ENCODE data around the gene EXOC4. TPM values are rescaled to one million over a fixed set of nuclear protein-coding genes. Genes with fewer than 3 reads are reported as not detected.

EXOC4 gene
- total RNA-seq, 1 donor from 2014 or later: 51.6 TPM

DNA sequence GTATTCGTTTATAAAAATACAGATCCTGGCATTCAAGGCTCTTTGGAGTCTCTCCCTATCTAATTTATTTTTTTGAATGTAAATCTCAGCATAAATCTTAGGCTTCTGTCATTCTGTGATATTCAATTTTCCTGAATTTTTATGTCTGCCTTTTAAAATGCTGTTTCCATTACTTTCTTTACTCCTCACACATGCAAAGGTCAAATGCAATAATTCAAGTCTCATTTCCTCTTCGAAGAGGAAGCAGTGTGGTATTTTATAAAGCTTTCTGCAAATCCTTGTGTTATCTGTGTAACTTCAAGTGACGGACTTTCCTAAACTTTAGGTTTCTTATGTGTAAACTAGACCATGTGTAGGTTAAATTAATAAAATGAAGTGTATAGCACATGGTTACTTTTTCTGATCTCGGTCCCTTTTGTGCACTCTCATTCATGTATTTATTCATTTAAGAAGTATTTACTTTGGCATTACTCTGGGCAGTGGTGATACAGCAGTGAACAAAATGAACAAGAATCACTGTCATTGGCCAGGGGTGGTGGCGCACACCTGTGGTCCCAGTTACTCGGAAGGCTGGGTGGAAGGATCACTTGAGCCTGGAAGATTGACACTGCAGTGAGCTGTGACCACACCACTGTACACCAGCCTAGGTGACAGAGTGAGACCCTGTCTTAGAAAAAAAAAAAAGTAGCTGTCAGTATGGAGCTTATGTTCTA, 332.2 kb downstream of the EXOC4 start:
- Histone ChIP-seq H3K4me3 (ENCODE audit: low read depth, low read length) (no peak overlapping the region), H3K27me3 (ENCODE audit: control insufficient read depth, insufficient read depth, low read length) (no peaks in the 10 kb centered on the region), H3K36me3 (ENCODE audit: control insufficient read depth, insufficient read depth, low read length) (no peaks in the 10 kb centered on the region)
- DNase-seq (ENCODE audit: low read depth): no peak
- TF ChIP-seq, protein P1, sequence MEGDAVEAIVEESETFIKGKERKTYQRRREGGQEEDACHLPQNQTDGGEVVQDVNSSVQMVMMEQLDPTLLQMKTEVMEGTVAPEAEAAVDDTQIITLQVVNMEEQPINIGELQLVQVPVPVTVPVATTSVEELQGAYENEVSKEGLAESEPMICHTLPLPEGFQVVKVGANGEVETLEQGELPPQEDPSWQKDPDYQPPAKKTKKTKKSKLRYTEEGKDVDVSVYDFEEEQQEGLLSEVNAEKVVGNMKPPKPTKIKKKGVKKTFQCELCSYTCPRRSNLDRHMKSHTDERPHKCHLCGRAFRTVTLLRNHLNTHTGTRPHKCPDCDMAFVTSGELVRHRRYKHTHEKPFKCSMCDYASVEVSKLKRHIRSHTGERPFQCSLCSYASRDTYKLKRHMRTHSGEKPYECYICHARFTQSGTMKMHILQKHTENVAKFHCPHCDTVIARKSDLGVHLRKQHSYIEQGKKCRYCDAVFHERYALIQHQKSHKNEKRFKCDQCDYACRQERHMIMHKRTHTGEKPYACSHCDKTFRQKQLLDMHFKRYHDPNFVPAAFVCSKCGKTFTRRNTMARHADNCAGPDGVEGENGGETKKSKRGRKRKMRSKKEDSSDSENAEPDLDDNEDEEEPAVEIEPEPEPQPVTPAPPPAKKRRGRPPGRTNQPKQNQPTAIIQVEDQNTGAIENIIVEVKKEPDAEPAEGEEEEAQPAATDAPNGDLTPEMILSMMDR (IDR thresholded peaks at IDR 0.05; ENCODE audit: insufficient read depth, low read length, poor library complexity, severe bottlenecking): no peak

- Histone ChIP-seq H3K4me3 (ENCODE audit: low read depth, low read length) (no peak overlapping the region), H3K27me3 (ENCODE audit: control insufficient read depth, insufficient read depth, low read length) (no peaks in the 10 kb centered on the region), H3K36me3 (ENCODE audit: control insufficient read depth, insufficient read depth, low read length) (no peaks in the 10 kb centered on the region)
- TF ChIP-seq, protein P1 (IDR thresholded peaks at IDR 0.05; ENCODE audit: insufficient read depth, low read length, poor library complexity, severe bottlenecking): no peak
- no peak for DNase-seq (ENCODE audit: low read depth)
These were observed 333.4 kb downstream of the EXOC4 start for GRCh38 chr7:133586253-133586652.

- H3K27me3 ChIP-seq (ENCODE audit: control insufficient read depth, insufficient read depth, low read length): no peaks in the 10 kb centered on the region
- H3K4me3 ChIP-seq (ENCODE audit: low read depth, low read length): no peak overlapping the region
- H3K36me3 ChIP-seq (ENCODE audit: control insufficient read depth, insufficient read depth, low read length): no peaks in the 10 kb centered on the region
- no peak for DNase-seq (ENCODE audit: low read depth)
- TF ChIP-seq, protein P1 (IDR thresholded peaks at IDR 0.05; ENCODE audit: insufficient read depth, low read length, poor library complexity, severe bottlenecking): no peak
These were observed 335.0 kb downstream of the EXOC4 start for GRCh38 chr7:133587903-133588302.

GRCh38 chr7:133590795-133591194, 337.9 kb downstream of the EXOC4 start:
- Histone ChIP-seq H3K27me3 (ENCODE audit: control insufficient read depth, insufficient read depth, low read length) (no peaks in the 10 kb centered on the region), H3K4me3 (ENCODE audit: low read depth, low read length) (no peak overlapping the region), H3K36me3 (ENCODE audit: control insufficient read depth, insufficient read depth, low read length) (no peaks in the 10 kb centered on the region)
- TF ChIP-seq, protein P1 (IDR thresholded peaks at IDR 0.05; ENCODE audit: insufficient read depth, low read length, poor library complexity, severe bottlenecking): no peak
- DNase-seq (ENCODE audit: low read depth): no peak

DNA sequence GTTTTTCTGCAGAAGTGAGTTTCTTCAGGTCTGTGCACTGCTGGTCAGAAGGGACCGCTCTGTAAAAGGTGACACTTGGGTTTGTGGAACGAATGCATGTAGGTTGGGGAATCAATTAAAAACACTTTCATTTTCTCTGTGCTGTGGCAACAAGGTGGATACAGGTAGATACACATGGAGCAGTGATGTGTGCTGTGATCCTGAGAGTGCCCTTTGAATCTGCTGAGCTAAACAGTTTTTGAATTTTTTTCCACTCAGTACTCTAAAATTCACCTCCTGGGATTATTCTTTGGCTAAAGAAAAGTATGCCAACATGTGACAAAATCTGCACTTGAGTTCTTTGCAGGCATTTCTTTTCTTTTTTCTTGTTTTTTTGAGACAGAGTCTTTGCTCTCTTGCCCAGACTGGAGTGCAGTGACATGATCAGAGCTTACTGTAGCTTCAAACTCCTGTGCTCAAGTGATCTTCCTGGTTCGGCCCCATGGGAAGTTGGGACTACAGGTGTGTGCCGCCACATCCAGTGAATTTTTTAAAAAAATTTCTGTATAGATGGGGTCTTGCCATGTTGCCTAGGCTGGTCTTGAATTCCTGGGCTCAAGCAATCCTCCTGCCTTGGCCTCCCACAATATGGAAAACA, 338.9 kb downstream of the EXOC4 start:
- Histone ChIP-seq H3K36me3 (ENCODE audit: control insufficient read depth, insufficient read depth, low read length) (no peaks in the 10 kb centered on the region), H3K27me3 (ENCODE audit: control insufficient read depth, insufficient read depth, low read length) (no peaks in the 10 kb centered on the region), H3K4me3 (ENCODE audit: low read depth, low read length) (no peak overlapping the region)
- DNase-seq (ENCODE audit: low read depth): no peak
- TF ChIP-seq, protein P1 (IDR thresholded peaks at IDR 0.05; ENCODE audit: insufficient read depth, low read length, poor library complexity, severe bottlenecking): no peak
